Gastrocnemius medialis (tissue), 4 donors: ENCODE data around the gene RSPRY1. TPM values are rescaled to one million over a fixed set of nuclear protein-coding genes. Genes with fewer than 3 reads are reported as not detected.

Experiments
- ATAC-seq, 2 donors: fragments of 150-250 bp; one replicate each; pipeline ENCODE4 v1.9.1; 2016
- DNase-seq, 2 donors: peaks; one replicate each; pipeline ENCODE4 v3.0.0-alpha.2; 2019
- H3K27ac ChIP-seq, 4 donors: fragments of 200-600 bp; sonication (generic); 1 replicate in 1 of 4; 2 replicates in 3 of 4; pipeline ENCODE4 v1.5.1; 2016 to 2018; ENCODE audit warnings: mild to moderate bottlenecking in 2 of 4, moderate library complexity in 1 of 4
- H3K27me3 ChIP-seq, 3 donors: fragments of 200-600 bp; sonication (generic) in 2 of 3; 1 replicate in 1 of 3; 2 replicates in 2 of 3; pipeline versions ENCODE4 v1.5.1 to v1.6.0; 2016 to 2019; ENCODE audit warnings: mild to moderate bottlenecking in 1 of 3, moderate library complexity in 1 of 3
- H3K36me3 ChIP-seq, 2 donors: fragments of 200-600 bp; sonication (generic) in 1 of 2; one replicate each; pipeline ENCODE4 v1.5.1; 2017 to 2018
- H3K4me1 ChIP-seq, 2 donors: fragments of 200-600 bp; sonication (generic) in 1 of 2; one replicate each; pipeline ENCODE4 v1.5.1; 2016 to 2017; ENCODE audit warnings: mild to moderate bottlenecking in 2 of 2
- H3K4me3 ChIP-seq, 4 donors: fragments of 200-600 bp; sonication (generic) in 3 of 4; 1 replicate in 1 of 4; 2 replicates in 3 of 4; pipeline ENCODE4 v1.5.1; 2016 to 2019; ENCODE audit warnings: mild to moderate bottlenecking in 2 of 4
- H3K9me3 ChIP-seq, 3 donors: fragments of 200-600 bp; sonication (generic) in 2 of 3; 1 replicate in 1 of 3; 2 replicates in 2 of 3; pipeline ENCODE4 v1.5.1; 2016 to 2019
- CTCF ChIP-seq, 5 experiments: fragments of 450-650 bp in 3 of 5; fragments of 200-600 bp in 2 of 5; sonication (generic) in 2 of 5; IDR thresholded peaks in 4 of 5; conservative IDR thresholded peaks in 1 of 5; 1 replicate in 4 of 5; 2 replicates in 1 of 5; pipeline ENCODE4 v1.5.1; 2016 to 2019; ENCODE audit warnings: antibody characterized with exemption in 5 of 5, mild to moderate bottlenecking in 3 of 5, moderate library complexity in 3 of 5
- POLR2A ChIP-seq, 2 donors: fragments of 450-650 bp; IDR thresholded peaks; one replicate each; pipeline ENCODE4 v1.6.1; 2017; ENCODE audit warnings: antibody characterized with exemption in 2 of 2, mild to moderate bottlenecking in 2 of 2, moderate library complexity in 2 of 2
- in situ Hi-C, 4 donors: fragments of 200-750 bp; cut with MboI; loops; one replicate each; pipeline versions ENCODE4 v1.15.0 to v1.8.0; 2017; ENCODE audit warnings: low sequenced_read_pairs in 4 of 4
- intact Hi-C: fragments of 100-400 bp; cut with DNase I; formaldehyde crosslinking; loops from one replicate; pipeline ENCODE4 v1.15.1; 2023; ENCODE audit warnings: low total_unique reads
- total RNA-seq, 4 donors: library from RNA; depleted of rRNA; stranded (reverse); fragments of >200 nt; gene quantifications; one replicate each; pipeline versions ENCODE4 v1.1.0 to v1.2.3, GENCODE V29; 2016

RSPRY1 gene
- total RNA-seq, 4 donors from 2014 or later: 15.4 to 24.1 (median 20.7) TPM

DNA sequence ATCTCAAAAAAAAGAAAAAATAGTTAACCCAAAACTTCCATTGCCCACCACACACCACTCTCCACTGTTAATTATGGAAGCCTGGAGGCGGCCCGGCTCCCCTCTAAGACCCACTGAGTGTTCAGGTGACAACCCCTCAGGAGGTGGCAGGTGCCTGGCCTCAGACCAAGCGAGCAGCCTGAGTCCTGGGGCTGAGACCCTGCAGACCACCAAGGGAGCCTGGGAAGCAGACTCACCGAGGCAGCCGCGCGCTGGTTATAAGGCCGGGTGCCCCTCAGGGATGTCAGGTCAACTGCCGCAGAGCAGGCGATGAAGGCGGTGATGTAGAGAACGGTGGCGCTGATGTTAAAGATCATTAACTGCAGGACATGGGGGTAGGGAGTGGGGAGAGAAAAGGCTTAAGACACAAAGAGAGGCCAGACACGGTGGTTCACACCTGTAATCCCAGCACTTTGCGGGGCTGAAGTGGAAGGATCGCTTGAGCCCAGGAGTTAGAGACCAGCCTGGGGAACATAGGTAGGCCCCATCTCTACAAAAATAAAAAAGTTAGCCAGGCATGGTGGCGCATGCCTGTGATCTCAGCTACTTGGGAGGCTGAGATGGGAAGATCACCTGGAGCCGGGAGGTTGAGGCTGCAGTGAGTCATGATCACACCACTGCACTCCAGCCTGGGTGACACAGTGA is 72.2 kb downstream of the RSPRY1 start:
- no peak for TF ChIP-seq POLR2A (IDR thresholded peaks at IDR 0.05)
- no peak for TF ChIP-seq CTCF (IDR thresholded peaks at IDR 0.05 in 4 of 5, conservative IDR thresholded peaks at IDR 0.05 in 1 of 5)
- Histone ChIP-seq H3K9me3 (no peaks in the 10 kb centered on the region), H3K27ac (no peak overlapping the region), H3K36me3 (peaks cover 0 to 37% of the 10 kb centered on the region in 2 donors), H3K4me3 (no peak overlapping the region), H3K27me3 (no peaks in the 10 kb centered on the region), H3K4me1 (no peaks in the 10 kb centered on the region)
- DNase-seq (no peak), ATAC-seq (no peak)
- in situ Hi-C loops (no loop called here), intact Hi-C loops (no loop called here)

DNA sequence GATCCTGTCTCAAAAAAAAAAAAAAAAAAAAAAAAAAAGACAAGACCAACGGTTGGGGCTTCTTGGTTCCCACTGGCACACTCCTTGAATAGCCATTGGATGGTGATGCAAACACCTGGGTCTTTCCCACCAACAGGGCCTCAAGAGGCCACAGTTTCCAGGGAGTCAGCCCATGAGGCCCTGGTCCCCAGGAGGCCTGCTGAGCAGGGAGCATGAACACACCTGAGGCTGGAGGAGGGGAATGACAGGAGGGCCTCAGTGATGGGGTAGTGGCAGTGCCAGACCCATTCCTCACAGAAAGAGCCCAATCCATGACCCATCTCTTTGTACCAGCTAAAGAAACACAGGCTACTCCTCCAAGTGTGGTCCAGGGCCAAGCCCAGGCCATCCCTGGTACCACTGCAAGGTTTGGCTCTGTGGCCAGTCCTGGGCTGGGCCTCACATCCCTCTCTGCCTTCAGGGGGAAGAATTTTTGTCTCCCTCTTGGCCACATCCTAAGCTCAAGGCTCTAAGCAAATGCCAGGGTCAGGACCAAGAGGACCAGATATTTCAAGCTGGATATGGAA is 72.9 kb downstream of the RSPRY1 start:
- Histone ChIP-seq H3K36me3 (peaks cover 0 to 32% of the 10 kb centered on the region in 2 donors), H3K4me1 (no peaks in the 10 kb centered on the region), H3K27me3 (no peaks in the 10 kb centered on the region), H3K9me3 (no peaks in the 10 kb centered on the region), H3K27ac (no peak overlapping the region), H3K4me3 (no peak overlapping the region)
- in situ Hi-C loops: no loop called here
- DNase-seq (no peak), ATAC-seq (no peak)
- intact Hi-C loops: no loop called here
- no peak for TF ChIP-seq CTCF (IDR thresholded peaks at IDR 0.05 in 4 of 5, conservative IDR thresholded peaks at IDR 0.05 in 1 of 5)
- TF ChIP-seq POLR2A (IDR thresholded peaks at IDR 0.05): no peak

GRCh38 chr16:57260294-57260929 is 74.3 kb downstream of the RSPRY1 start:
- no peaks in the 10 kb centered on the region for H3K9me3 ChIP-seq
- no peak overlapping the region for H3K4me3 ChIP-seq
- no peaks in the 10 kb centered on the region for H3K4me1 ChIP-seq
- H3K27me3 ChIP-seq: no peaks in the 10 kb centered on the region
- no peak for TF ChIP-seq POLR2A (IDR thresholded peaks at IDR 0.05)
- TF ChIP-seq CTCF (IDR thresholded peaks at IDR 0.05 in 4 of 5, conservative IDR thresholded peaks at IDR 0.05 in 1 of 5): no peak
- DNase-seq: no peak
- in situ Hi-C loops: no loop called here
- ATAC-seq: peak; percentile 47 to 53
- H3K27ac ChIP-seq: peak overlapping the region; percentile 41 to 67 (median 60)
- intact Hi-C loops: no loop called here
- H3K36me3 ChIP-seq: peaks cover 0 to 18% of the 10 kb centered on the region in 2 donors

DNA sequence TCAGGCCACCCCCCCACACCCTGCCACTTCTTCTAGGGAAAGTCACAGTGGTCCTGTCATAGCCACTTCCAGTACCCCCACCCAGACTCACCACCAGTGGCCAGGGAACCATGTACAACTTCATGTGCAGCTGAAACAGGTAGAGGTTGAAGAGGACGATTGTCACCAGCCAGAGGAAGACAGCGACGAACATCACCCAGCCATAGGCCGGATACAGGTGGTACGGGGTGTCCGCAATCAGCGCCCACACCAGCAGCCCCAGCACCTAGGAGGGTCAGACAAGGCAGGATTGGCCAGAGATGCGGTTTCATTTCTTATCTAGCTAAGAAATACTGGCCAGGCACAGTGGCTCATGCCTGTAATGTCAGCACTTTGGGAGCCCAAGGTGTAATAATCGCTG is 75.7 kb downstream of the RSPRY1 start:
- ATAC-seq (no peak), DNase-seq (peak in 1 of 2 donors; percentile 4)
- Histone ChIP-seq H3K4me3 (no peak overlapping the region), H3K27me3 (no peaks in the 10 kb centered on the region), H3K36me3 (peaks cover 0 to 8% of the 10 kb centered on the region in 2 donors), H3K4me1 (no peaks in the 10 kb centered on the region), H3K27ac (no peak overlapping the region), H3K9me3 (no peaks in the 10 kb centered on the region)
- intact Hi-C loops (no loop called here), in situ Hi-C loops (no loop called here)
- TF ChIP-seq POLR2A (IDR thresholded peaks at IDR 0.05) (no peak), CTCF (IDR thresholded peaks at IDR 0.05 in 4 of 5, conservative IDR thresholded peaks at IDR 0.05 in 1 of 5) (no peak)
